ENCODE measurements around the gene EFCAB14. TPM values are rescaled to one million over a fixed set of nuclear protein-coding genes. Genes with fewer than 3 reads are reported as not detected.
A peak's percentile ranks its signal among the peaks of the same experiment; 100 is the strongest.

Gene EFCAB14
- total and polyA plus RNA-seq, 2 of the 4 experiments (the other 2 are of a cell fraction): 28.6 to 43.0 TPM

DNA sequence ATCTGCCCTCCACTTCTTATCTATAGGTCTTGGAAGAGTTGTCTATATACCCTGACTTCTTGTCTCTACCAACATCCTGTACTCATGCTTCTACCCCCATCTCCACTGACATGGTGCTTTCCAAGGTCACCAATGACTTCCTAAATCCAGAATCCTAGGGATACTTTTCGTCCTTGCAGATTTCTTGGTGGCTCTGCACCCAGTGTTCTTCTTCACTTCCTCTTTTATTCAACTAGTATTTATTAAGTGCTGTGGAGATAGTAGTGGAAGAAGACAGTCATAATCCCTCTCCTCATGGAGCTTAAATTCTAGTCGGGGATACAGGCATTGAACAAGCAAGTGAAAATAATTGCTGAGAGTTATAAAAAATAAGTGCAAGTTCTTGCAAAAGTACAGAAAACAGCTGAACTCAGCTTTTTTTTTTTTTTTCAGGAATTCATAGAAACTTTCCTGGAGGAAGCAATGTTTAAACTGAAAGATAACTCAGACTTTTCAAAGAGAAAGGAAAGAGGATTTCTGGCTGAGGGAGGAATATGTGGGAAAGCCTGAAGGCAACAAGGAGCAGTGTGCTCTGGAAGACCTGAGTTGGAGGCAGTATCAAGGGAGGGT is 41.7 kb upstream of the EFCAB14 start:
- dilution Hi-C loops (cut with HindIII; ENCODE audit: low sequenced_read_pairs, unreplicated experiment): no loop called here
- no TSS peak for BruUV-seq (replicated peaks)
- H3K27me3 ChIP-seq (ENCODE audit: control insufficient read depth, insufficient read depth, low read length): no peaks in the 10 kb centered on the region

More for the DNA sequence above, 41.7 kb upstream of the EFCAB14 start:
- Histone ChIP-seq H3K9ac (ENCODE audit: low read depth, low read length) (no peak overlapping the region), H3K4ac (ENCODE audit: low read depth, low read length) (no peak overlapping the region), H4K5ac (ENCODE audit: low read depth, low read length) (no peak overlapping the region), H2AFZ (replicated peaks; ENCODE audit: low read length, poor library complexity) (no peak overlapping the region), H4K8ac (ENCODE audit: low read depth in 2 of 2, low read length in 2 of 2) (no peak overlapping the region), H3K4me3 (ENCODE audit: insufficient read depth, low read depth, low read length) (no peak overlapping the region), H3K4me1 (ENCODE audit: control insufficient read depth, insufficient read depth, low read length) (no peaks in the 10 kb centered on the region), H3K14ac (replicated peaks; ENCODE audit: low read depth, low read length) (no peak overlapping the region), H4K91ac (ENCODE audit: insufficient read depth, low read depth, low read length) (no peak overlapping the region), H3K9me1 (ENCODE audit: insufficient read depth, low read length) (no peaks in the 10 kb centered on the region), H3K23ac (ENCODE audit: low read depth, low read length) (no peak overlapping the region), H2BK120ac (ENCODE audit: low read depth, low read length) (no peak overlapping the region), H4K20me1 (ENCODE audit: insufficient read depth, low read length) (no peaks in the 10 kb centered on the region), H2AK9ac (replicated peaks; ENCODE audit: low read depth, low read length, poor library complexity) (no peak overlapping the region), H3K9me3 (ENCODE audit: control insufficient read depth, insufficient read depth, low read length) (no peaks in the 10 kb centered on the region), H2BK15ac (ENCODE audit: low read depth, low read length) (no peak overlapping the region), H3K79me1 (ENCODE audit: low read depth in 1 of 2, low read length in 2 of 2) (no peaks in the 10 kb centered on the region), H3K18ac (ENCODE audit: low read depth, low read length) (no peak overlapping the region), H2AK5ac (ENCODE audit: low read depth, low read length) (no peak overlapping the region), H2BK5ac (ENCODE audit: low read depth, low read length, poor library complexity, severe bottlenecking) (no peak overlapping the region), H3K36me3 (ENCODE audit: control insufficient read depth, insufficient read depth, low read length) (no peaks in the 10 kb centered on the region), H2BK20ac (ENCODE audit: low read depth, low read length) (no peak overlapping the region), H3K4me2 (ENCODE audit: low read depth, low read length) (no peak overlapping the region), H3K56ac (ENCODE audit: extremely low read depth, insufficient read depth, low read length) (no peak overlapping the region), H3K27ac (ENCODE audit: insufficient read depth, low read length) (no peak overlapping the region)
- intact Hi-C loops (cut with micrococcal nuclease): no loop called here
- no CpG with 5 or more reads among the region's 2 CpGs for WGBS, 2 experiments (ENCODE audit: extremely low coverage in 2 of 2, insufficient read length in 1 of 2)
- POLR2A ChIA-PET (ENCODE audit: unreplicated experiment): no interaction called here
- in situ Hi-C loops (cut with MboI; ENCODE audit: low sequenced_read_pairs): no loop called here
- CTCF ChIA-PET: interaction anchor here (0.6 kb wide), 2 partner anchors 24 to 308 kb away, joined by 3 read pairs; no protein-coding TSS in a partner anchor
- ATAC-seq (ENCODE audit: low read depth): no peak
- peak; percentile 70 for TF ChIP-seq MAFK (IDR thresholded peaks at IDR 0.05; ENCODE audit: low read depth, low read length)
- no peak for TF ChIP-seq RCOR1 (IDR thresholded peaks at IDR 0.05; ENCODE audit: insufficient replicate concordance, low read length)
- no peak for TF ChIP-seq CHD1 (IDR thresholded peaks at IDR 0.05; ENCODE audit: low read depth, low read length)
- no peak for TF ChIP-seq NFE2L2 (IDR thresholded peaks at IDR 0.05; ENCODE audit: low read depth, low read length)
- TF ChIP-seq, protein P1, sequence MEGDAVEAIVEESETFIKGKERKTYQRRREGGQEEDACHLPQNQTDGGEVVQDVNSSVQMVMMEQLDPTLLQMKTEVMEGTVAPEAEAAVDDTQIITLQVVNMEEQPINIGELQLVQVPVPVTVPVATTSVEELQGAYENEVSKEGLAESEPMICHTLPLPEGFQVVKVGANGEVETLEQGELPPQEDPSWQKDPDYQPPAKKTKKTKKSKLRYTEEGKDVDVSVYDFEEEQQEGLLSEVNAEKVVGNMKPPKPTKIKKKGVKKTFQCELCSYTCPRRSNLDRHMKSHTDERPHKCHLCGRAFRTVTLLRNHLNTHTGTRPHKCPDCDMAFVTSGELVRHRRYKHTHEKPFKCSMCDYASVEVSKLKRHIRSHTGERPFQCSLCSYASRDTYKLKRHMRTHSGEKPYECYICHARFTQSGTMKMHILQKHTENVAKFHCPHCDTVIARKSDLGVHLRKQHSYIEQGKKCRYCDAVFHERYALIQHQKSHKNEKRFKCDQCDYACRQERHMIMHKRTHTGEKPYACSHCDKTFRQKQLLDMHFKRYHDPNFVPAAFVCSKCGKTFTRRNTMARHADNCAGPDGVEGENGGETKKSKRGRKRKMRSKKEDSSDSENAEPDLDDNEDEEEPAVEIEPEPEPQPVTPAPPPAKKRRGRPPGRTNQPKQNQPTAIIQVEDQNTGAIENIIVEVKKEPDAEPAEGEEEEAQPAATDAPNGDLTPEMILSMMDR (conservative IDR thresholded peaks at IDR 0.05; ENCODE audit: low read depth, low read length): no peak
- no peak for TF ChIP-seq FOS (IDR thresholded peaks at IDR 0.05; ENCODE audit: low read depth, low read length)
- no peak for TF ChIP-seq MXI1 (IDR thresholded peaks at IDR 0.05; ENCODE audit: borderline replicate concordance, low read depth, low read length)
- no peak for DNase-seq

All from IMR-90 (cell line).